ENCODE results near the gene ACACA.

DNA sequence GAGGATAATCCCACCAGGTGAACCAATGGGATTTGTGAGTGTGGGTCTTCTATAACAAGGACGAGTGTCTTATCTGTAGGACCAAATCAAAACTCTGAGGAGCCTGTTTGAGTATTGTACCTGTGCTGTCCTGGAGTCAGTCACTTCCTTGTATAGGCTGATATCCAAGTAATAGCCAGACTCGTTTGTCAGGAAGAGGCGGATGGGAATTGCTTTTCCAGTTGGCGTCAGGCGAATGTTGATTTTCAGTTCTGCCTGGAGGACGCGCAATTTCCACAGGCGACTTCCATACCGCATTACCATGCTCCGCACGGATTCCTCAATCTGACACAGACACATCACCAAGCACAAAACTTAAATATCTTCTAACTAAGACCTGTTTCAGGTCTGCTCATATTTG, 218.5 kb downstream of the ACACA start:
- TF ChIP-seq ZNF223 (tag by site-specific recombination; IDR thresholded peaks at IDR 0.05): no peak
- TF ChIP-seq, protein P1, sequence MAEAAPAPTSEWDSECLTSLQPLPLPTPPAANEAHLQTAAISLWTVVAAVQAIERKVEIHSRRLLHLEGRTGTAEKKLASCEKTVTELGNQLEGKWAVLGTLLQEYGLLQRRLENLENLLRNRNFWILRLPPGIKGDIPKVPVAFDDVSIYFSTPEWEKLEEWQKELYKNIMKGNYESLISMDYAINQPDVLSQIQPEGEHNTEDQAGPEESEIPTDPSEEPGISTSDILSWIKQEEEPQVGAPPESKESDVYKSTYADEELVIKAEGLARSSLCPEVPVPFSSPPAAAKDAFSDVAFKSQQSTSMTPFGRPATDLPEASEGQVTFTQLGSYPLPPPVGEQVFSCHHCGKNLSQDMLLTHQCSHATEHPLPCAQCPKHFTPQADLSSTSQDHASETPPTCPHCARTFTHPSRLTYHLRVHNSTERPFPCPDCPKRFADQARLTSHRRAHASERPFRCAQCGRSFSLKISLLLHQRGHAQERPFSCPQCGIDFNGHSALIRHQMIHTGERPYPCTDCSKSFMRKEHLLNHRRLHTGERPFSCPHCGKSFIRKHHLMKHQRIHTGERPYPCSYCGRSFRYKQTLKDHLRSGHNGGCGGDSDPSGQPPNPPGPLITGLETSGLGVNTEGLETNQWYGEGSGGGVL (tag by site-specific recombination; IDR thresholded peaks at IDR 0.05): no peak

Data from HEK293 (cell line).